Femur (tissue), 1 donor: ENCODE results near the gene PDLIM5.
"Not testable (repeated sequence)": the region's sequence is repeated elsewhere in the genome, so short reads cannot be mapped to it uniquely, and the experiment has no call there.

Source experiments
- DNase-seq: peaks from one replicate; pipeline ENCODE4 v3.0.0-alpha.2; 2017

The PDLIM5 gene

DNA sequence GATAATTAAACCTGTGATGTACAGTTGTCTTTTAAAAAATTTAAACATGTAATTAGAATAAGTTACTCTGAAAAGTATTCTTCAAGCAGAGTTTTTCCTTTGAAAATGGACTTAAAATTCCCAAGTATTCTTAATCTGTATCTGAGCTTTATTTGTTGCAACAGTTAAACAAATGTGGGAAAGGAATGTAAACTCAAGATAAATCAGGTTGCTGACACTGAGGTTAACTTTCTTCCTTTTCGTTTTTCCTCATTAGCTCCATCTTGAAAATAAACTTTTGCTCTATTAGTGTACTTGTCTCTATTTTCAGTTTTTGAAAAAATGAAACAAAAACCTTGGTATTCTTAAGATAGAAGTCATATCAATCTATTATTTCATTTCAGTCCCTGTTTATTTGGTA, 161.5 kb downstream of the PDLIM5 start:
- no peak for DNase-seq

DNA sequence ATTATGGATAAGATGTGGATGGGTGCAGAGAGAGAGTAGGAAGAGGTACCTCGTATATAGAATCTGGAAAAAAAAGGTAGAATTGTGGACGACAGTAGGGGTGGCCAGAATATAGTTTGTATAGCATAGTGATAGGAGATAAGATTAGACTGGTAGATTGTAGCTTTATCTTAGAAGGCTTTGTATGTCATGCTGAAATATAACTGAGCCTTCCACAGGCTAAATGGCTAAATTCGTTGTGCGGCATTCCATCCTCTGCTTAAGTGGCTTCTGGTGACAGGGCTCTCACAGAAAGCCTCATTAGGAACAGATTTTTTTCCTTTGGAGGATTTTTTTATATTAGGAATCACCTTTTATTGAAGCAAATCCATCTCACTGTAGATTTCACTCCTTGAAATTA, 163.7 kb downstream of the PDLIM5 start:
- DNase-seq = no peak

DNA sequence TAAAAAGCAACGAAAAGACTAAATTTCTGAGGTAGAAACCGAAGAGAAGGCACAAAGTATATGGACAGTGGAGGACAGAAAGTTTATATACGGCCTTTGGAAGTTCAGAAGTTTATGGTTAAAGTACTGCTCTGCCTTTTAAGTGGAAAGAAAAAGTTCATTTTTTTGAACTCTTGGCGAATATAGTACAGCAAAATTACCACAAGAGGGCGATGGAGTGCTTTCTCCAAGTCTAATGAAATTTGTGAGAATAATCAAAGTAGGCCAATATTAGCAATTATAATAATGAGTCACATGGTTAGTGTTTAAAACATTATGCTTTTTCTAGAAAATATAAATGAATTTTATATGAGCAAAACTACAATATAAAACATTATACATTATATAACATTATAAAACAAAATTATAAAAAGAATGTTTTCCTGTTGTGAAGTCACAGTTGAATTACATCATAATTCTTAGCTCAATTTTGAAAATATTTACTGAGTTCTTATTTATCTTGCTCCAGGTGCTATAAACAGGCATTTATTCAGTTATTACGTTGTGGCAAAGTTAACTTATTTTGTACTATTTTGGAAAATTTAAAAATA, 169.8 kb downstream of the PDLIM5 start:
- DNase-seq = no peak

DNA sequence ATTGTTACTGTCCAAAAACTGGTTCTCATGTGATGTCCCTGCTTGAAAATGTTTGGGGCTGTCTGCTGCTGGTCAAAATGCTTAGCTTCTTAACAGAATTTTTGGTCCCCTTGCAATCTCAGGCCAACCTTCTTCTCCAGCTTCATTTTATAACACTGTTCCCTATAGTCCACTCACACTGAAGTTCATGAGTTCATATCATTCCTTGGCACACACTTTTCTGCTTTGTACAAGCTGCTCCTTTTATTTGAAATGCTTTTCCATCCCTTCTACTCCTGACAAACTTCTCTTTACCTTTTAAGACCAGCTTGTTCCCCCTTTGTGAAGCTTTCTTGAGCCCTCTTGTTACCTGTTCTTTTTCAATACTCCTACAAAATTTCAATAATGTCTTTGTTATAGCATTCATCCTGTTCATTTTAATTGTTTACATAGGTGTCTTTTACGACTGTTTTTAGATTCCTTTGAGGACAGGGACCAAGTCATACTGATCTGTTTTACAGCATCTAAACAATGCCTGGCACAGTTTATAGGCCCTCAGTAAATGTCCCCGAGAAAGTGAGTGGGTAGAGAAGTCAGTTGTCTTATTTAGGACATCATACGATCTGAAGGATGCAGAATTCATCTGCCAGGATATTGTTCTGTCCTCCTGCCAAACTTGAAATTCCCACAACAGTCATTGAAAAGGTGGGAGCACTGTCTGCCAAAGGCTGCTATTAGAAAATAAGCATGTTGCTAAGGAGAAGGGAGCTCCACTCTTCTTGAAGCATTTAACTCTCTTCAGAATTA, 171.6 kb downstream of the PDLIM5 start:
- peak; percentile 55 for DNase-seq

DNA sequence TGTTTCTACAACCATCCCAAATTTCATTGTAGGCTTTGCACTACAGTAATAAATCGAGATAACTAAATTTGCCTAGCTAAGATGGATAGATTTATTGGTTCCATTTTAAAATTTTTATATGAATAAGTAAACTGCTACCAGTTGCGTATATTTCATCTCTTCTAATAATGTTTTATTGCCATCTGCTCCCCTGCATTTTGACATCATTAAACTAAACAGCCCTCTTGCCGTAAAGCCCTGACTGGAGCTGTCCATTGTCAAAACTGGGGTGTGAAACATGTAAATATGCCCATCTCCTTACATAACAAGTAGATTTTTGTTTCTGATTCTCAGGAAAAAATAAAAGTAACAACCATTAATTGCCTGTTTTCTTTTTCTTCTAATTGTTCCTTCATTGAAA, 175.2 kb downstream of the PDLIM5 start:
- no peak for DNase-seq

DNA sequence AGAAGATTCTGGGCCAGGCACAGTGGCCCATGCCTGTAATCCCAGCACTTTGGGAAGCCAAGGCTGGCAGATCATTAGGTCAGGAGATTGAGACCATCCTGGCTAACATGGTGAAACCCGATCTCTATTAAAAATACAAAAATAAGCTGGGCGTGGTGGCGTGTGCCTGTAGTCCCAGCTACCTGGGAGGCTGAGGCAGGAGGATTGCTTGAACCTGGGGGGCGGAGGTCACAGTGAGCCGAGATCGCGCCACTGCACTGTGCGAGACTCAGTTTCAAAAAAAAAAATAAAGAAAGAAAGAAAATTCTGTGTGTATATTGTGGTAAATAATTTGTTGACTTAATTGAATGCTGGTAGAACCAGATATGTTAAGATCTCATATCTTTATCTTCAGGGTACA, 177.3 kb downstream of the PDLIM5 start:
- DNase-seq = not testable (repeated sequence)

DNA sequence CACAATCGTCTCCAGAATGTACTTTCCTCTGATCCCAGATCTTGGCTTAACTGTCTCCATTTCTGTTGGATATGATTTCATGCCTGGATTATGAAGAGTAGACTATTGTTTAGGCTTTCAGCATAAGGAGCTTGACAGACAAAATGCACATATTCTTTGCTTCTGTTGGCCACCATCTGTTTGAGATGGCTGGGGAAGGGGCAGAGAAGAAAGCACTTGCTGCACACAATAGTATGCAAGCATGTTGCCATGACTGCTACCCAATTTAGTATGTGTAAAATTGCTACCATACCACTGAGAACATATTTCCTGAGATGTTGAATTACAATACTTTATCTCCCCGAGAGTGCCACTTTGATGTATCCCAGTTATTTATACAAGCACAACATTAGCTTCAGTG, 178.1 kb downstream of the PDLIM5 start:
- DNase-seq = no peak

DNA sequence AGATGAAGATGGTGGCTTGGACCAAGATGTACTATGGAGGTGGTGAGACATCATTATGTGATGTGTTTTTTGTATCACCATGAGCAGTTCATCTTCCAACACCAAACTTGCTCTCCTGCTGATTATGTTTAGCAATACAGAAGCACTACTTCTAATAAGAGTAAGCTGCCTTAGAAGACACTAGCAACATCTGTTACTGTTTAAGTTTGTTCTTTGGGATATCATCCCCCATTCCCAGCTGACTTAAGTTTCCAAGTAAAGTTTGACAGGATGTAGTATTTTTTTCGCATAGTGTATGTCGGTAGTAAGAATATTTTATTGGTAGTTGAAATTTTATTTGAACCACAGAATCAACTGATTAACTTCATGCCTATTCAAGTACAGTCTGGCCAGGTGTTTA, 182.5 kb downstream of the PDLIM5 start:
- no peak for DNase-seq

DNA sequence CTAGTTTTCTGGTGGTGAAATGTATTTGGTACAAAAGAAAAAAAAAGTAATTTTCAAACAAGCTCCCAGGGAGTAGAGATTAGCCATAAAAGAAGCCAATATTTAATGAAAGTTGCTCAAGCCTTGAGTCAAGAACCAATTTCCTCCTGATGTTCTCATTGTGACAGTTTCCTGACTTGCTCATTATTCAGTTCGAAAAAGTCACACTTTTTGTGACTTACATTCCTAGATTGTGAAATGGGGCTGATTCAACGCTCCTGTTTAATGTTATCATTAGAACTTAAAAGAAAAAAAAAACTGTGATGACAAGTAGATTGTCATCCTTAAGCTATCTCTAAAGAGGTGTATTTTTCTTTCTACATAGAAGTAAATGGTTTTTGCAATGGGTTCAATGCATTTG, 183.4 kb downstream of the PDLIM5 start:
- DNase-seq = no peak

DNA sequence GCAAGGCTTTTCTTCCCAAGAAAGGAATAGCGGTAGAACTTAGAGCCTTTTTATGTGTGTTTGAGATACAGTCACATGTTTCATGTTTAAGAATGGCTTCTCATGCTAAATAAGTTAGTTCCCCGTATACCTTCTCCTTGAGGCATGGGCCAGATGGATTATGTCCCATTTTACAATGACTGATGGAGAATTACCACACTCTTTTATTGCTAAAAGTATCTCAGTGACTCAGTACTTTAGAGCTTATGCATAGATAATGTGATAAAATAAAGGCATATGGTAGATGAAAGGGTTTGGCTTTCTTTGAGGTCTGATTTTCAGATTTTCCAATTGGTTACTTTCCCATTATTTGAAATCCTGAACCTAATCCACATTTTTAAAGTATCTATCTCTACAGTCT, 184.3 kb downstream of the PDLIM5 start:
- DNase-seq = no peak

DNA sequence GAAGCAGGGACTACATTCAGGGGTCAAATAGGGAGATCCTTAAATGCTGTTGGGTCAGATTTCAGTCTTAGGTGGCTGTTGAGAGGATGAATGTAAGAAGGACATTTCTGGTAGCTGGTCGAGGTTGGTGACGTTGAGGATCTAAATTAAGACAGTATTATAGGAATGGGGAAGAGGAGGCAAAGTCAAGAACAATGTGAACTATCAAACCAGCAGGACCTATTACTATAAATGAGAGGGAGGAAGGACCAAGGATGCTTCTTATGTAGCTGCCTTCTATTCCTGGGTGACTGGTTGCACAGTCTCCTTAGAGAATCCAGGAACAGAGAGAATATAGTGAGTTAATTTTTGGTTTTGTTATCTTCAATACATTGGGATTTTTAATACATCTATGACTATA, 187.6 kb downstream of the PDLIM5 start:
- no peak for DNase-seq

DNA sequence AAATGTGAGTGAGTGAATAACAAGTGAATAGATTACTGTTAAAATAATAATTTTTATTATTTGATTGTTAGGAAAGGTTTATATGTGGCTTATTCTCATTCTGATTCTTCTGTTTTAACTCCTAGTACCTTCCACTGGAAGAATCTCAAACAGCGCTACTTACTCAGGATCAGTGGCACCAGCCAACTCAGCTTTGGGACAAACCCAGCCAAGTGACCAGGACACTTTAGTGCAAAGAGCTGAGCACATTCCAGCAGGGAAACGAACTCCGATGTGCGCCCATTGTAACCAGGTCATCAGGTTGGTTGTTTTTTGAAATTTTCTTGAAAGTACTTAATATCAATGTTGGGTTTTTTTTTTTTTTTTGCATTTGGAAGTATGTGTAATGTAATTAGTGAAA, 188.4 kb downstream of the PDLIM5 start:
- DNase-seq = no peak

DNA sequence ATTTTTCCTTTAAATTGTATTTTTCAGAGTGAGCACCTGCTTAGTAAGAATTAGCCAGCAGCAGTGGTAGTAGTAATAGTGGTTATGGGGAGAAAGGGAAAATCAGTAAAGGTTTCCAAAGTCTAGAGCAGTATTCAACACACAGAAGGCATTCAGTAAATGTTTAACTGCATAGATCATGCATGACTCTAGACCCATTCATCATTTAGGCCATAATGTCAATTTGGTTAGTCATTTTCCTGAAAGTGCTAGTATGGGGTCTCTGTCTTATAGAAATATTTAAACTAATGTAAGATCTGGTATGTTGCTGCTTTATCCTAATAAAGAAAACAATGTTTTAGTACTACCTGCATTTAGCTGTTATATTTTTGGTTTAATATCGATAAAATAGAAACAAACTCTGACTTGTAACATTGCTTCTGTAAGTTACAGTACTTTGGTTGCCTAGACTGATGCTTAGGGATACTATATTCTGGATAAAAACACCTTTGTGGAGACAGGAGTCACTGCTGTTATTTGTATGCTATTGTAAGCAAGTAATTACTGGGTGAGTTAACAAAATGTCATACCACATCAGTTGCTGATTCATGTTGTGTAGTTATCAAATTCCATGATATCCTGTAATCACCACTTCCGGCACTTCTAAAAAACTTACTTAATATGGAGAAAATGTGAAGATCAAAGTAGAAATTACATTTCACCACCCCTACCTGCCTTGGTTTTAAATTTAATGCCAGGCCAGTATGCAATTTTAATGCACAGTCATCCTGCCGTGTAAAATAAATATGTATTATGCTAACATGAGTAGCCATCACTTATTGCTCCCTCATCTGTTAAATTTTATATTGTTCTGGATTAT, 190.2 kb downstream of the PDLIM5 start:
- DNase-seq = no peak

DNA sequence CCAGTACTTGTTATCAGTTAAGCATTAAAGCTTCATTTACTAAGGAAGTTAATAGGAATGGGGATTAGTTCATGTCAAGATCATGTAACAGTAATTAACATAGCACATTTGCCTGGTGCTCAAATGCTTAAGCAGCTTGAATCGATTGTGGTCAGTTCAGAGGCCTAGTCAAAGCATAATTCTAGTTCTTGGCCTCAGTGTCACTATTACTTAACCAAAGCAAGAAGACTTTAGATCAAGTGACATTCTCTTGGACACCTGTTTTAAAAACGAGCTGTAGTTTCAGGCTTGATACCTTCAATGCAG, 190.8 kb downstream of the PDLIM5 start:
- DNase-seq = no peak

DNA sequence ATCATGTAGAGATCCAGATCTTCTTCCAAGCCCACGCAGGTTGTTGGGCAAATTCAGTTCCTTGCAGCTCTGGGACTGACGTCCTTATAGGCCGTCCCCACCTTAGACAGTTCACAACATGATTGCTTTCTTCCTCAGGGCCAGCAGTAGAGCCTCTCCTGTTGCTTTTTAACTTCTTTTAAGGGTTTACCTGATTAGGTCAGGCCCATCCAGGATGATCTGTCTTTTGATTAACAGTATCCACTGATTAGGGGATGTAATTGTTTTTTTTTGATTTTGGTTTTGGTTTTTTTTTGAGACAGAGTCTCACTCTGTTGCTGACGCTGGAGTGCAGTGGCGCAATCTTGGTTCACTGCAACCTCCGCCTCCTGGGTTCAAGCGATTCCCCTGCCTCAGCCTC, 197.0 kb downstream of the PDLIM5 start:
- no peak for DNase-seq

DNA sequence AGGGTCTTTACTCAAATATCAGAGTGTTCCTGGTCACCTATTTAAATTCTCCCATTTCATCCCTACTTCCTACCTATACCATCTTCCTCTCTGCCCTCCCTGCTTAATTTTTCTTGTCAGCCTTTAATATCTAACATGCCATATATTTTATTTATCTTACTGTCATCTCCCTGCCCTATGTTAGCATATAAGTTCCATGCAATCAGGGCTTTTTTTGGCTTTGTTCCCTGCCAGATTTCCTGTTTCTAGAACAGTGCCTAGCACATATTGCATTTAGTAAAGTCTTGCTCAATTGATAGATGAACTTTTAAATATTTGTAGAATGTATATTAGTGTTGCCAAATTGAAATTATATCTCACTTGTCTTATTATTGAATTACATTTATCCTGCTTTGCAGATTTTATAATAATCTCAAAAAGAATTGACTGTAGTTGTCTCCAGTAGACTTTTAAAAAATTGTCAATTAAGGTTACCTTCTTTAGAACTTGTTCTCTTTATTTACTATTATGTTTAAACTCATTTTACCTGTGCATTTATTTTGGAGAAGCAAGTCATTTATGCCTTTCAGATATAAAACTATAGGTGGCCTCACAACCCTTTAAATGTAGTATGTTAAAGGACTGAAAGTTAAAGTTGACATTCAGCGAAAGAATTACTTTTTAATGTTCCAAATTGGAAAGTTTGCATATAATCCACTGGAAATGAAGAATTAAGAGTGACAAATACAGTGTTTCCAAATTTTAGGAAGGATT, 197.8 kb downstream of the PDLIM5 start:
- DNase-seq = no peak

DNA sequence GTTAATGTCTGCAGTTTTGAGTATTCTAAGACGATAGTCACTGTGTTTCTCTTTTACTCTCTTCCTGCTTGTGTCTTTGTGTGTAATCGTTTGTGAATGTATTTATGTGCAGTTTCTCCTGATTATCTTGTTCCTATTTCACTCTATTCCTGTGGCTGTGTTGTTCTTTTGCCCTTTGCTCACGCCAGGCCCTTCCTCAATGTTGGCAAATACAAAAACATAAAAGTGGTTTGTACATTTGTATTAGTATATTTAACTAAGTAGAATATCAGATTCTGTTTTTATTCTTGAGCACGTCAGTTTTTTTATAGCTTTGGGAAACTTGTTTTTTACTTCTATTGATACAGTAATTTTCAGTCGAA, 198.4 kb downstream of the PDLIM5 start:
- no peak for DNase-seq

DNA sequence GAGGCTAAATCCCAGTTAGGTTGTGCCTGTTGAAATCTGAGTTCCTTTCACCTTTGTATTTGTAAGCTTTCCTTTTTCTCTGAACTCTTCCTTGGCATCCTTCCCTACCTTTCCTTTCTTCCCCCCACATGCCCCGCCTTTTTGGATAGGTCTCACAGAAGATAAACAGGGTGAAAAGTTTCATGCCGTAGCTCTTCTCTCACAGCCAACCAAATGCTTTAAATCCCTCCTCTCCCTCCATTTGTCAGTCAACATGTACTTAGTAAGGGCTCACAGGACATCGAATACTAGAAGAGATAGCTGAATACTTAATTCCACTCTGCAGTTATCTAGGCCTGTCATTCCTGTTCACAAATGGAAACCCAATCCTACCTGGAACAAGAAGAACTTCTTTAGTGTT, 198.9 kb downstream of the PDLIM5 start:
- no peak for DNase-seq

DNA sequence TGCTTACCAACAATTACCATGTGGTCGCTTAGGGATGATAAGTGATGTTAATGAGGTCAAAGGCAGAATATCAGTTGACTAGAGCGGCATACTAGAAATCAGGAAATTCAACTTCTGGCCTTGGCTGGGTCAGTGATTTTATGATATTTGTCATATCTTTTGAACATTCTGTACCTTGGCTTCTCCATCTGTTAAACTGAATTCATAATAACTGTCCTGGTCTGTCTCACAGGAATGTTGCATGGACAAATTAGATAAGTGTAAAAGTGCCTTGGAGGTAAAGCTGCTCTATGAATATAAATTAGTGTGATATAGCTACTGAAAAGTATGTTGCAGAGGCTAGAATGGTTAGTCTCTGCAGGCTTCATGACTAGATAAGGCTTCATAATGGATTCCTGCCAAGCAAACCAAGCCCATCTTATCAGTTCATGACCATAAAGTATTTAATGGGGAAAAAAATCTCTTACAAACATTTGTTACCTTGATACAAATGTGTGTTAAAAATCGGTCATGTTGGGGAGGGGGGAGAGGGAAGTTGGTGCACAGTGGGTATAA, 201.4 kb downstream of the PDLIM5 start:
- no peak for DNase-seq

DNA sequence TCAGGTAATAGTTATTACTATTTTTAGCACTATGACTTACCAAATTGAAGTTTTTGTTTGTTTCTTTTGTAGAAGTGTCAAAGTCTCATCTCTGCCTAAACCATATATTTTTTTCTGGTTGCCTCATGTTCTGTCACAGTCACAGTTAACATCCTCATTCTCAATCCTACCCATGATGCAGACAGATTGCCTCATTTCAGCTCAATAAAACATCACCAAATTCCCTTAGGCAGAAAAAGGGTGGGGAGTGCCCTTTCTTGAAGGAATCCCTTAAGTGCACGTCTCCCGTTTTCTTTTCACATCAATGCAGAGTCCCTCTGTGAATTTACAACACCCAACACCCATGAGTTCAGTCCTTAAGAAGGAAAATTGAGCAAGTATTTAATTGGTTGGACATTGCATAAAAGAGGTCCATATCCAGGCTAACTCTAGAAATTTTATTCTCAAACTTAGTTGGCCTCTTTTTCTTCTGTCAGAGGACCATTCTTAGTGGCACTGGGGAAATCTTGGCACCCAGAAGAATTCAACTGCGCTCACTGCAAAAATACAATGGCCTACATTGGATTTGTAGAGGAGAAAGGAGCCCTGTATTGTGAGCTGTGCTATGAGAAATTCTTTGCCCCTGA, 202.4 kb downstream of the PDLIM5 start:
- no peak for DNase-seq

DNA sequence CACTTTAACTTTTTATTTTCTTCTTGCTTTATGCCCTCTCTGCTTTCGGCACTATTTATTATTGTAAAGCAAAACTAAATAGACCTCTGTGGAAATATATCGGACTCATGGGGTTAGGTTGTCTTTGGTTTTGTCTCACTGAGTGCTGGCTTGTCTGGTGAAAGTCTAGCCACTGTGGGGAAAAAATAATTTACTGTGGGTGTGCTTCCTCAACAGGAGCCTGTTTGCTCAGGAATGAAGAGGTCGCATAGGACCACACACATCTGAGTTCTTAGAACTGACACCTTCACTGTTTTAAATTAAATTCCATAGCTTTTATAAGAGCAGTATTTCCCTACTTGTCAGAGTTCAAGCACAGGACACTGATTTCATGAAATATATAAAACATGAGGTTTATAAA, 203.0 kb downstream of the PDLIM5 start:
- no peak for DNase-seq

DNA sequence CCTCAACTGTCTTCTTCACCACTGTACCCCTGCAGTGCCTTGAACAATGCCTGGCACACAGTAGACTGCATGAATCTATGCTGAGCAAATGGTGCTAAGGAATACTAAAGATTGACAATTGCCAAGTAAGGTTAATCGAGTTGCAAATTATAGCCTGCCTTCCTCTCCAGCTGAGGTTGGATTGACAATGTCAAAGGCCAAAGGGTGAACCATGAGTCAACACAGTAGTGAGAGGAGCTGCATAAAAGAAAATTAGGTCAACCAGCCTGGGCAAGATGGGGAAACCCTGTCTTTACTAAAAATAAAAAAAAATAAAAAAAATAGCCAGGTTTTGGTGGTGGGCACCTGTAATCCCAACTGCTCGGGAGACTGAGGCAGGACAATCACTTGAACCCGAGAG, 208.9 kb downstream of the PDLIM5 start:
- DNase-seq = no peak

DNA sequence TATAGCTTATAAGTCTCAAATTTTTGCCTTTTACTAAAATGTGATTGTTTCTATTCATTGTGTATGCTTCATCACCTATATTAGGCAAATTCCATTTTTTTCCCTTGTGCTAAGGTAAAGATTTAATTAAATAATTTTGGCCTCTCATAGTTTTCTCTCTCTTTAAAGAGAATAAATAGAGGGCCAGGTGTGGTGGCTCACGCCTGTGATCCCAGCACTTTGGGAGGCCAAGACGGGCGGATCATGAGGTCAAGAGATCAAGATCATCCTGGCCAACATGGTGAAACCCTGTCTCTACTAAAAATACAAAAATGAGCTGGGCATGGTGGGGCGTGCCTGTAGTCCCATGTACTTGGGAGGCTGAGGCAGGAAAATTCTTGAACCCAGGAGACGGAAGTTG, 213.3 kb downstream of the PDLIM5 start:
- DNase-seq = not testable (repeated sequence)
